CD4-positive, alpha-beta T cell treated with Interleukin-15 for 1 hour (primary cell): Measurements from ENCODE around the gene LRRC26.

Source experiments
- DNase-seq: peaks from one replicate; pipeline ENCODE4 v3.0.0-alpha.2; 2020

Gene LRRC26

GRCh38 chr9:137169896-137170358 lies at the start of gene LRRC26:
TSS of gene LRRC26 (minus strand) at chr9:137170051. CDS start at chr9:137169943, 108 bp downstream.
- DNase-seq = no peak

GRCh38 chr9:137218754-137219271 lies 49.0 kb upstream of the LRRC26 start:
- no peak for DNase-seq

GRCh38 chr9:137218212-137218753 lies 48.4 kb upstream of the LRRC26 start:
- no peak for DNase-seq

- DNase-seq = no peak
These were observed 47.7 kb upstream of the LRRC26 start for GRCh38 chr9:137217276-137218211.

- no peak for DNase-seq
These were observed 46.5 kb upstream of the LRRC26 start for GRCh38 chr9:137216188-137216965.

- no peak for DNase-seq
These were observed 45.5 kb upstream of the LRRC26 start for GRCh38 chr9:137215196-137215986.

GRCh38 chr9:137214620-137215019 lies 44.8 kb upstream of the LRRC26 start:
- DNase-seq = no peak

- DNase-seq = no peak
These were observed 43.6 kb upstream of the LRRC26 start for GRCh38 chr9:137213160-137214060.

- no peak for DNase-seq
These were observed 42.7 kb upstream of the LRRC26 start for GRCh38 chr9:137212520-137212919.

- no peak for DNase-seq
These were observed 41.7 kb upstream of the LRRC26 start for GRCh38 chr9:137211532-137211931.

- no peak for DNase-seq
These were observed 36.8 kb upstream of the LRRC26 start for GRCh38 chr9:137206602-137207001.

- DNase-seq = peak; percentile 89
These were observed 35.5 kb upstream of the LRRC26 start, which contains the start of the genes NDOR1 and TMEM203 for GRCh38 chr9:137205126-137206069. TSS of gene NDOR1 (plus strand) at chr9:137205700. CDS start at chr9:137205778, 78 bp downstream. TSS of gene TMEM203 (minus strand) at chr9:137205648. CDS start at chr9:137205414, 234 bp downstream.

- no peak for DNase-seq
These were observed 34.9 kb upstream of the LRRC26 start for GRCh38 chr9:137204731-137205125.

- DNase-seq = no peak
These were observed 33.1 kb upstream of the LRRC26 start for GRCh38 chr9:137202966-137203365.

- DNase-seq = no peak
These were observed 31.5 kb upstream of the LRRC26 start for GRCh38 chr9:137201205-137201868.

- peak; percentile 99 for DNase-seq
These were observed 30.7 kb upstream of the LRRC26 start, which contains the start of gene TPRN for GRCh38 chr9:137200311-137201204. TSS of gene TPRN (minus strand) at chr9:137200741. CDS start at chr9:137200711, 30 bp downstream.

GRCh38 chr9:137199411-137200121 lies 29.7 kb upstream of the LRRC26 start:
- no peak for DNase-seq
